B cell (primary cell): ENCODE measurements around the gene NRIP2.

Experiments
- EZH2 ChIP-seq: IDR thresholded peaks from 2 replicates; pipeline ENCODE4 v1.6.1; 2012; ENCODE audit warnings: borderline replicate concordance, low read depth, mild to moderate bottlenecking, moderate library complexity, low read length; ENCODE audit not compliant: insufficient read depth, poor library complexity, severe bottlenecking
- TF ChIP-seq, protein P1 (sequence below): fragments of 200-600 bp; IDR thresholded peaks from one replicate; pipeline ENCODE4 v1.8.0; 2022; ENCODE audit warnings: antibody characterized with exemption, mild to moderate bottlenecking

DNA sequence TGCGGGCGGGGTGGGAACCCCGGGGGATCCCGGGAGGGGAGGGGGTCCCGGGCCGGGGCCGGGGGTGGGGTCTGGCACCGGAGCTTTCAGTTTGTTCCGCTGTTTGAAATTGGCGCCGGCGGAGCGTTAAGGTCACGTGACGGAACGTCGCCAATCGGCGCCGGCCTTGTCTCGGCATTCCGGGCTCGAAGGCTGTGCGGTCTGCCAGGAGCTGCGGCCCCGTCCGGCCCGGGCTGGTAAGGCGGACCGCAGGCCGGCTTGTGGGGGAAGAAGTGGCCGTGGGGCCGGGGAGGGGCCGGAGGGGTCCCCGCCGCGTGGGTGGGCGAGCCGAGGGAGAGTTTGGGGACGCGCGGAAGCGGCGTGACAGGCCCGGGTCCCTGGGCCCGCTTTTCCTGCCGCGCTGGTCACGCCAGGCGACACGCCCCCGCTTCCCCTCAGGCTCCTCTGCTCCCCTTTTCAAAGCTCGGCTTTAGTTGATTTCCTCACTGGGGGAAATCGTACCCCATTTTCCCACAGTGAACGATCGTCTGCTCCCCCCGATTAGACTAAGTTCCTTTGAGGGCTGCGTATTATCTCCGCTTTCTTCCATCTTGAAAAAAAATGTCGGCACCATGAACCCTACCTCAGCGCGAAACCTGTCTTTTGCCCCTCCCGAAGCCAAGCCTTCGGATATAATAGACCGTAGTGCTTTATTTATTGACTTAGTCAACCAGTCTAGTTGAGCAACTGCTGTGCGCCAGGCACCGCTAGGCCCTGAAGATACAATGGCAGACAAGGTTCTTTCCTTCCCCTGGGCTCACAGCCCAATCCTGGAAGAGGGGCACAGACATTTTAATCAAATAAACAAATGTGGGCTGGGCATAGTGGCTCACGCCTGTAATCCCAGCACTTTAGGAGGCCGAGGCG is 42.5 kb upstream of the NRIP2 start, which contains the start of the genes FOXM1 and RHNO1:
- TF ChIP-seq, protein P1, sequence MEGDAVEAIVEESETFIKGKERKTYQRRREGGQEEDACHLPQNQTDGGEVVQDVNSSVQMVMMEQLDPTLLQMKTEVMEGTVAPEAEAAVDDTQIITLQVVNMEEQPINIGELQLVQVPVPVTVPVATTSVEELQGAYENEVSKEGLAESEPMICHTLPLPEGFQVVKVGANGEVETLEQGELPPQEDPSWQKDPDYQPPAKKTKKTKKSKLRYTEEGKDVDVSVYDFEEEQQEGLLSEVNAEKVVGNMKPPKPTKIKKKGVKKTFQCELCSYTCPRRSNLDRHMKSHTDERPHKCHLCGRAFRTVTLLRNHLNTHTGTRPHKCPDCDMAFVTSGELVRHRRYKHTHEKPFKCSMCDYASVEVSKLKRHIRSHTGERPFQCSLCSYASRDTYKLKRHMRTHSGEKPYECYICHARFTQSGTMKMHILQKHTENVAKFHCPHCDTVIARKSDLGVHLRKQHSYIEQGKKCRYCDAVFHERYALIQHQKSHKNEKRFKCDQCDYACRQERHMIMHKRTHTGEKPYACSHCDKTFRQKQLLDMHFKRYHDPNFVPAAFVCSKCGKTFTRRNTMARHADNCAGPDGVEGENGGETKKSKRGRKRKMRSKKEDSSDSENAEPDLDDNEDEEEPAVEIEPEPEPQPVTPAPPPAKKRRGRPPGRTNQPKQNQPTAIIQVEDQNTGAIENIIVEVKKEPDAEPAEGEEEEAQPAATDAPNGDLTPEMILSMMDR, result no peak
- no peak for TF ChIP-seq EZH2
